ENCODE results near the gene ZNF195.
"Not testable (repeated sequence)": the region's sequence is repeated elsewhere in the genome, so short reads cannot be mapped to it uniquely, and the experiment has no call there.

ZNF195 gene

GRCh38 chr11:3402861-3403250, 23.9 kb upstream of the ZNF195 start:
- in situ Hi-C loops (cut with HindIII; ENCODE audit: low sequenced_read_pairs), result not testable (repeated sequence)

GRCh38 chr11:3402181-3402860, 23.4 kb upstream of the ZNF195 start:
- in situ Hi-C loops (cut with HindIII; ENCODE audit: low sequenced_read_pairs), result not testable (repeated sequence)

GRCh38 chr11:3401052-3401451, 22.1 kb upstream of the ZNF195 start:
- in situ Hi-C loops (cut with HindIII; ENCODE audit: low sequenced_read_pairs), result not testable (repeated sequence)

- in situ Hi-C loops (cut with HindIII; ENCODE audit: low sequenced_read_pairs), result loop anchor here (25.0 kb wide), 1 partner anchor 161 kb away; the partner anchor contains the start of gene MRGPRE
Measured at GRCh38 chr11:3398509-3398908, 19.6 kb upstream of the ZNF195 start.

GRCh38 chr11:3398106-3398505, 19.2 kb upstream of the ZNF195 start:
- in situ Hi-C loops (cut with HindIII; ENCODE audit: low sequenced_read_pairs), result loop anchor here (25.0 kb wide), 1 partner anchor 161 kb away; the partner anchor contains the start of gene MRGPRE

- in situ Hi-C loops (cut with HindIII; ENCODE audit: low sequenced_read_pairs), result loop anchor here (25.0 kb wide), 1 partner anchor 160 kb away; the partner anchor contains the start of gene MRGPRE
Measured at GRCh38 chr11:3397210-3397609, 18.3 kb upstream of the ZNF195 start.

- in situ Hi-C loops (cut with HindIII; ENCODE audit: low sequenced_read_pairs), result loop anchor here (25.0 kb wide), 1 partner anchor 158 kb away; the partner anchor contains the start of gene MRGPRE
Measured at GRCh38 chr11:3395468-3395867, 16.5 kb upstream of the ZNF195 start.

GRCh38 chr11:3394956-3395355, 16.0 kb upstream of the ZNF195 start:
- in situ Hi-C loops (cut with HindIII; ENCODE audit: low sequenced_read_pairs), result loop anchor here (25.0 kb wide), 1 partner anchor 158 kb away; the partner anchor contains the start of gene MRGPRE

- in situ Hi-C loops (cut with HindIII; ENCODE audit: low sequenced_read_pairs), result loop anchor here (25.0 kb wide), 1 partner anchor 156 kb away; the partner anchor contains the start of gene MRGPRE
Measured at GRCh38 chr11:3393450-3393849, 14.5 kb upstream of the ZNF195 start.

- in situ Hi-C loops (cut with HindIII; ENCODE audit: low sequenced_read_pairs), result loop anchor here (25.0 kb wide), 1 partner anchor 145 kb away; the partner anchor contains the start of gene MRGPRE
Measured at GRCh38 chr11:3382613-3383285, 3.8 kb upstream of the ZNF195 start.

- in situ Hi-C loops (cut with HindIII; ENCODE audit: low sequenced_read_pairs), result loop anchor here (25.0 kb wide), 1 partner anchor 144 kb away; the partner anchor contains the start of gene MRGPRE
Measured at GRCh38 chr11:3381794-3382193, 2.8 kb upstream of the ZNF195 start.

- in situ Hi-C loops (cut with HindIII; ENCODE audit: low sequenced_read_pairs), result loop anchor here (25.0 kb wide), 1 partner anchor 144 kb away; the partner anchor contains the start of gene MRGPRE
Measured at GRCh38 chr11:3380706-3381545, 2.0 kb upstream of the ZNF195 start.

- in situ Hi-C loops (cut with HindIII; ENCODE audit: low sequenced_read_pairs), result loop anchor here (25.0 kb wide), 1 partner anchor 138 kb away; the partner anchor contains the start of gene MRGPRE
Measured at GRCh38 chr11:3375552-3375951, 3.4 kb downstream of the ZNF195 start.

GRCh38 chr11:3370311-3370870, 8.6 kb downstream of the ZNF195 start:
- in situ Hi-C loops (cut with HindIII; ENCODE audit: low sequenced_read_pairs), result no loop called here

GRCh38 chr11:3369366-3369765, 9.6 kb downstream of the ZNF195 start:
- in situ Hi-C loops (cut with HindIII; ENCODE audit: low sequenced_read_pairs), result no loop called here

- in situ Hi-C loops (cut with HindIII; ENCODE audit: low sequenced_read_pairs), result no loop called here
Measured at GRCh38 chr11:3368199-3368598, 10.7 kb downstream of the ZNF195 start.

- in situ Hi-C loops (cut with HindIII; ENCODE audit: low sequenced_read_pairs), result no loop called here
Measured at GRCh38 chr11:3367221-3367620, 11.7 kb downstream of the ZNF195 start.

- in situ Hi-C loops (cut with HindIII; ENCODE audit: low sequenced_read_pairs), result no loop called here
Measured at GRCh38 chr11:3359092-3359824, 19.7 kb downstream of the ZNF195 start.

- in situ Hi-C loops (cut with HindIII; ENCODE audit: low sequenced_read_pairs), result no loop called here
Measured at GRCh38 chr11:3357994-3358676, 20.8 kb downstream of the ZNF195 start.

All from endothelial cell of hepatic sinusoid (primary cell).